Esophagus squamous epithelium (tissue), 4 donors: ENCODE measurements around the gene PIBF1.
A peak's percentile ranks its signal among the peaks of the same experiment; 100 is the strongest.

ENCODE experiments used
- CTCF ChIP-seq, 6 experiments: fragments of 450-650 bp in 4 of 6; fragments of 200-600 bp in 2 of 6; sonication (generic) in 2 of 6; IDR thresholded peaks; one replicate each; pipeline ENCODE4 v1.5.1; 2016 to 2019; ENCODE audit warnings: antibody characterized with exemption in 6 of 6, mild to moderate bottlenecking in 4 of 6, moderate library complexity in 4 of 6
- POLR2A ChIP-seq, 4 donors: fragments of 450-650 bp; IDR thresholded peaks; one replicate each; pipeline ENCODE4 v1.6.1; 2017; ENCODE audit warnings: antibody characterized with exemption in 4 of 4, mild to moderate bottlenecking in 4 of 4, moderate library complexity in 3 of 4

GRCh38 chr13:72952529-72953141 lies 170.7 kb downstream of the PIBF1 start:
- TF ChIP-seq CTCF (IDR thresholded peaks at IDR 0.05), result peak in 2 of 6 experiments; percentile 23 to 47
- TF ChIP-seq POLR2A (IDR thresholded peaks at IDR 0.05), result no peak
